HEK293 (cell line): ENCODE measurements around the gene CORO7.

Source experiments
- AEBP2 ChIP-seq: fragments of 450-650 bp; formaldehyde crosslinking; IDR thresholded peaks from 2 replicates; pipeline ENCODE4 v1.5.1; 2016; ENCODE audit warnings: missing biosample characterization, missing genetic modification characterization, borderline replicate concordance
- CTCF ChIP-seq: fragments of 450-650 bp; formaldehyde crosslinking; IDR thresholded peaks from 2 replicates; pipeline ENCODE4 v1.5.1; 2016; ENCODE audit warnings: missing biosample characterization, missing genetic modification characterization
- ELK4 ChIP-seq: IDR thresholded peaks from 2 replicates; pipeline ENCODE4 v1.6.1; 2011; ENCODE audit warnings: mild to moderate bottlenecking, low read depth, low read length, borderline replicate concordance
- INSM2 ChIP-seq: fragments of 450-650 bp; formaldehyde crosslinking; IDR thresholded peaks from 2 replicates; pipeline ENCODE4 v1.5.1; 2016; ENCODE audit warnings: missing biosample characterization, missing genetic modification characterization
- SP7 ChIP-seq: fragments of 450-650 bp; formaldehyde crosslinking; IDR thresholded peaks from 2 replicates; pipeline ENCODE4 v1.5.1; 2016; ENCODE audit warnings: missing biosample characterization, missing genetic modification characterization
- TCF7L2 ChIP-seq: IDR thresholded peaks from 2 replicates; pipeline ENCODE4 v1.6.1; 2011; ENCODE audit warnings: low read depth, mild to moderate bottlenecking, inconsistent platforms, low read length, moderate library complexity, borderline replicate concordance
- WT1 ChIP-seq: fragments of 450-650 bp; formaldehyde crosslinking; IDR thresholded peaks from 2 replicates; pipeline ENCODE4 v1.5.1; 2016; ENCODE audit warnings: missing biosample characterization, missing genetic modification characterization
- YY2 ChIP-seq: fragments of 450-650 bp; formaldehyde crosslinking; IDR thresholded peaks from 2 replicates; pipeline ENCODE4 v1.5.1; 2016; ENCODE audit warnings: missing biosample characterization, missing genetic modification characterization
- ZBTB26 ChIP-seq: fragments of 450-650 bp; formaldehyde crosslinking; optimal IDR thresholded peaks from 2 replicates; pipeline ENCODE3; 2016; ENCODE audit warnings: missing biosample characterization, mild to moderate bottlenecking, missing genetic modification characterization
- ZFHX2 ChIP-seq: fragments of 450-650 bp; formaldehyde crosslinking; conservative IDR thresholded peaks from 2 replicates; pipeline ENCODE4 v1.5.1; 2016; ENCODE audit warnings: missing biosample characterization, missing genetic modification characterization
- ZFP69B ChIP-seq: fragments of 450-650 bp; formaldehyde crosslinking; IDR thresholded peaks from 2 replicates; pipeline ENCODE4 v1.5.1; 2016; ENCODE audit warnings: missing biosample characterization, missing genetic modification characterization
- ZIC2 ChIP-seq: fragments of 450-650 bp; formaldehyde crosslinking; IDR thresholded peaks from 2 replicates; pipeline ENCODE4 v1.5.1; 2016; ENCODE audit warnings: missing biosample characterization, missing genetic modification characterization
- ZNF121 ChIP-seq: fragments of 450-650 bp; formaldehyde crosslinking; IDR thresholded peaks from 2 replicates; pipeline ENCODE4 v1.5.1; 2016; ENCODE audit warnings: missing biosample characterization, missing genetic modification characterization
- ZNF138 ChIP-seq: fragments of 450-650 bp; formaldehyde crosslinking; IDR thresholded peaks from 2 replicates; pipeline ENCODE4 v1.5.1; 2016; ENCODE audit warnings: missing biosample characterization, missing genetic modification characterization, borderline replicate concordance
- ZNF174 ChIP-seq: fragments of 450-650 bp; formaldehyde crosslinking; IDR thresholded peaks from 2 replicates; pipeline ENCODE4 v1.5.0; 2017; ENCODE audit warnings: missing biosample characterization, mild to moderate bottlenecking, missing genetic modification characterization
- ZNF175 ChIP-seq: fragments of 450-650 bp; formaldehyde crosslinking; IDR thresholded peaks from 2 replicates; pipeline ENCODE4 v1.5.1; 2016; ENCODE audit warnings: missing biosample characterization, missing genetic modification characterization
- ZNF18 ChIP-seq: fragments of 450-650 bp; formaldehyde crosslinking; IDR thresholded peaks from 2 replicates; pipeline ENCODE4 v1.5.1; 2016; ENCODE audit warnings: missing biosample characterization, missing genetic modification characterization
- ZNF221 ChIP-seq: fragments of 450-650 bp; formaldehyde crosslinking; IDR thresholded peaks from 2 replicates; pipeline ENCODE4 v1.5.1; 2017; ENCODE audit warnings: missing biosample characterization, missing genetic modification characterization, borderline replicate concordance
- ZNF239 ChIP-seq: fragments of 450-650 bp; formaldehyde crosslinking; IDR thresholded peaks from 2 replicates; pipeline ENCODE4 v1.5.1; 2016; ENCODE audit warnings: missing biosample characterization, missing genetic modification characterization
- ZNF24 ChIP-seq: fragments of 450-650 bp; formaldehyde crosslinking; IDR thresholded peaks from 2 replicates; pipeline ENCODE4 v1.5.1; 2016; ENCODE audit warnings: missing biosample characterization, missing genetic modification characterization
- ZNF311 ChIP-seq: fragments of 450-650 bp; formaldehyde crosslinking; IDR thresholded peaks from 2 replicates; pipeline ENCODE4 v1.5.1; 2017; ENCODE audit warnings: missing biosample characterization, missing genetic modification characterization, borderline replicate concordance
- ZNF366 ChIP-seq: fragments of 450-650 bp; formaldehyde crosslinking; conservative IDR thresholded peaks from 2 replicates; pipeline ENCODE4 v1.5.1; 2016; ENCODE audit warnings: missing biosample characterization, missing genetic modification characterization
- ZNF416 ChIP-seq: fragments of 450-650 bp; formaldehyde crosslinking; IDR thresholded peaks from 2 replicates; pipeline ENCODE4 v1.5.1; 2016; ENCODE audit warnings: missing biosample characterization, missing genetic modification characterization
- ZNF423 ChIP-seq: fragments of 450-650 bp; formaldehyde crosslinking; IDR thresholded peaks from 2 replicates; pipeline ENCODE4 v1.5.1; 2016; ENCODE audit warnings: missing biosample characterization, missing genetic modification characterization
- ZNF521 ChIP-seq: fragments of 450-650 bp; formaldehyde crosslinking; IDR thresholded peaks from 2 replicates; pipeline ENCODE4 v1.5.1; 2017; ENCODE audit warnings: missing biosample characterization, mild to moderate bottlenecking, missing genetic modification characterization
- ZNF571 ChIP-seq: fragments of 450-650 bp; formaldehyde crosslinking; IDR thresholded peaks from 2 replicates; pipeline ENCODE4 v1.5.0; 2017; ENCODE audit warnings: missing biosample characterization, missing genetic modification characterization
- ZNF624 ChIP-seq: fragments of 450-650 bp; formaldehyde crosslinking; IDR thresholded peaks from 2 replicates; pipeline ENCODE4 v1.5.1; 2017; ENCODE audit warnings: missing biosample characterization, missing genetic modification characterization
- ZNF626 ChIP-seq: fragments of 450-650 bp; sonication (Bioruptor Pico); formaldehyde crosslinking; IDR thresholded peaks from 2 replicates; pipeline ENCODE4 v1.5.1; 2018; ENCODE audit warnings: missing biosample characterization, missing genetic modification characterization, inconsistent platforms
- ZNF629 ChIP-seq: fragments of 450-650 bp; formaldehyde crosslinking; IDR thresholded peaks from 2 replicates; pipeline ENCODE4 v1.5.1; 2017; ENCODE audit warnings: missing biosample characterization, missing genetic modification characterization
- ZNF701 ChIP-seq: fragments of 450-650 bp; formaldehyde crosslinking; IDR thresholded peaks from 2 replicates; pipeline ENCODE4 v1.5.1; 2016; ENCODE audit warnings: missing biosample characterization, missing genetic modification characterization
- ZNF792 ChIP-seq: fragments of 450-650 bp; formaldehyde crosslinking; IDR thresholded peaks from 2 replicates; pipeline ENCODE4 v1.5.1; 2016; ENCODE audit warnings: missing biosample characterization, missing genetic modification characterization
- ZSCAN30 ChIP-seq: fragments of 450-650 bp; IDR thresholded peaks from 2 replicates; pipeline ENCODE4 v1.5.1; 2018; ENCODE audit warnings: missing biosample characterization, mild to moderate bottlenecking, missing genetic modification characterization, moderate library complexity

Gene CORO7

GRCh38 chr16:4350787-4351659, 65.4 kb downstream of the CORO7 start, which contains the start of gene PAM16 (continued):
- TF ChIP-seq ZNF626 (tag by site-specific recombination) (no peak), ZNF18 (no peak), ZBTB26 (tag by site-specific recombination) (peak; percentile 86), AEBP2 (tag by site-specific recombination) (no peak), ZNF792 (tag by site-specific recombination) (no peak), ZNF423 (no peak), ZIC2 (tag by site-specific recombination) (peak; percentile 17; the same call in 1 of the 2 replicates), ZFP69B (tag by site-specific recombination) (no peak), YY2 (tag by site-specific recombination) (no peak), ZNF138 (no peak), ZNF701 (tag by site-specific recombination) (no peak), ZNF221 (no peak), ZSCAN30 (tag by site-specific recombination) (0 out of 2 replicates have a peak, but pooled peaks have one; percentile 41), ZNF24 (no peak; the same call in 1 of the 2 replicates), CTCF (tag by site-specific recombination) (peak; percentile 66), ZNF366 (tag by site-specific recombination) (no peak), ELK4 (no peak), SP7 (tag by site-specific recombination) (no peak), ZFHX2 (tag by site-specific recombination) (no peak), ZNF629 (no peak), ZNF121 (no peak), ZNF174 (tag by site-specific recombination) (no peak), ZNF416 (no peak), WT1 (tag by site-specific recombination) (no peak), ZNF175 (no peak), ZNF624 (no peak), INSM2 (tag by site-specific recombination) (no peak), TCF7L2 (no peak), ZNF311 (tag by site-specific recombination) (no peak), ZNF239 (tag by site-specific recombination) (no peak), ZNF571 (tag by site-specific recombination) (no peak), ZNF521 (tag by site-specific recombination) (no peak)
